GM21717 (cell line): ENCODE results near the gene ADAMTS13.

ENCODE experiments used
- ATAC-seq: cut with Tn5 transposase; IDR thresholded peaks from one replicate; pipeline ENCODE4 v1.9.1; 2021; ENCODE audit warnings: mild to moderate bottlenecking, moderate library complexity; ENCODE audit not compliant: unreplicated experiment

The ADAMTS13 gene

GRCh38 chr9:133470427-133470924 lies 48.3 kb downstream of the ADAMTS13 start:
- no peak for ATAC-seq

- ATAC-seq, result no peak
These were observed 48.8 kb downstream of the ADAMTS13 start for GRCh38 chr9:133470988-133471387.

GRCh38 chr9:133471551-133472276 lies 49.5 kb downstream of the ADAMTS13 start:
- ATAC-seq, result no peak

GRCh38 chr9:133472277-133472645 lies 50.1 kb downstream of the ADAMTS13 start:
- no peak for ATAC-seq

- ATAC-seq, result no peak
These were observed 50.7 kb downstream of the ADAMTS13 start for GRCh38 chr9:133472753-133473378.

- ATAC-seq, result no peak
These were observed 51.6 kb downstream of the ADAMTS13 start for GRCh38 chr9:133473743-133474142.

- ATAC-seq, result no peak
These were observed 52.0 kb downstream of the ADAMTS13 start for GRCh38 chr9:133474215-133474614.

GRCh38 chr9:133474853-133475252 lies 52.7 kb downstream of the ADAMTS13 start:
- no peak for ATAC-seq

- ATAC-seq, result no peak
These were observed 53.3 kb downstream of the ADAMTS13 start for GRCh38 chr9:133475292-133476012.

- no peak for ATAC-seq
These were observed 54.1 kb downstream of the ADAMTS13 start for GRCh38 chr9:133476036-133476931.

- ATAC-seq, result no peak
These were observed 54.8 kb downstream of the ADAMTS13 start for GRCh38 chr9:133476941-133477340.

GRCh38 chr9:133477461-133477860 lies 55.3 kb downstream of the ADAMTS13 start:
- ATAC-seq, result no peak

- ATAC-seq, result peak; percentile 49
These were observed 56.1 kb downstream of the ADAMTS13 start for GRCh38 chr9:133477992-133478850.

- peak; percentile 87 for ATAC-seq
These were observed 56.9 kb downstream of the ADAMTS13 start, which contains the start of gene SLC2A6 for GRCh38 chr9:133478851-133479711. Gene SLC2A6 (minus strand): TSS chr9:133479099. CDS start chr9:133479059, 40 bp downstream.

- no peak for ATAC-seq
These were observed 61.4 kb downstream of the ADAMTS13 start for GRCh38 chr9:133483611-133484010.

GRCh38 chr9:133484671-133485437 lies 62.7 kb downstream of the ADAMTS13 start:
- no peak for ATAC-seq

GRCh38 chr9:133485531-133486260 lies 63.5 kb downstream of the ADAMTS13 start:
- ATAC-seq, result no peak
